ENCODE data around the gene PRDM15.

DNA sequence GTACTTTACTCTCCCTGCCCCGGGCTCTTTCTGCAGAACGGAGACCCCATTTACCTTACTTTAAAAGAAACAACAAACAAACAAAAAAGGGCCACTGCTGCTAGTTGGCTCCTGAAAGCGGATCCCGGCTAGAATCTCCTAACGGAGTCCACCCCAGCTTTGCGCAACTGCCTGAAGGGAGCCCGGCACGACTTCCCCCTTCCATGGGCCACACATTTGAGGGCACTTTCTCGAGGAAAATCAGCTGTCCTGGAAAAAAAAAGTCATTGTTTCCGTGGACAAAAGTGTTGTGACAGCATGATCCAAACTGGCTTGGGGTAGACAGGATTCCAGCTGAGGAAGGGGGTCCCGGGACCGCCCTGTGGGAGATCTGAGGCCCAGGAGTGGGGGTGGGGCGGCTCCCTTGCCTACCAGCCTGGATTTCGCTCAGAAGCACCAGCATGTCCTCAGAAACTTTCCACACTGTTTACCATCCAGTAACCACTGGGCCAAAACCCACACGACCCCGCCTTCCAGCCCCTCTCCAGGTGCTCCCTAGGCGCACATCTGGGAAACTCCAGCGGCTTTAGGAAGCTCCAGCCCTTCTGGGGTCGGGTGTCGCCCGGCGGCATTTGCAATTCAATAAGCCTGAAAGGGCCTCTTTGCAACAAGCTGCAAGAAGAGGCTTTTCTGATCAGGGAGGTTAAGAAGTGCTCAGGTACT is 117.1 kb downstream of the PRDM15 start:
- TF ChIP-seq CTCF (IDR thresholded peaks at IDR 0.05) (no peak), POLR2A (IDR thresholded peaks at IDR 0.05) (no peak)

All from esophagus squamous epithelium (tissue), 4 donors.